ENCODE results near the gene ANKRD12.
A peak's percentile ranks its signal among the peaks of the same experiment; 100 is the strongest.

The ANKRD12 gene

GRCh38 chr18:9188359-9189231 lies 52.0 kb downstream of the ANKRD12 start:
- no peak for DNase-seq

DNA sequence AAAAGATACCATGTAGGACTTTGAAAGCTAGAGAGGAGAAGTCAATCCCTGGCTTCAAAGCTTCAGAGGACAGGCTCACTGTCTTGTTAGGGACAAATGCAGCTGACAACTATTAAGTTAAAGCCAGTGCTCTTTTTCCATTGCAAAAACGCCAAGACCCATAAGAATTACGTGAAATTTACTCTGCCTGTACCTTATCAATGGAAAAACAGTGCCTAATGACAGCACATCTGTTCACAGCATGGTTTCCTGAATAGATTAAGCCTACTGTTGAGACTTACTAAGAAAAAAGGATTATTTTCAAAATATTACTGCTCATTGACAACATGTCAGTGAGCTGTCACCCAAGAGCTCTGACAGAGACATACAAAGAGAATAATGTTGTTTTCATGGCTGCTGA lies 52.9 kb downstream of the ANKRD12 start:
- no peak for DNase-seq

- no peak for DNase-seq
Measured at GRCh38 chr18:9191658-9192256, 55.2 kb downstream of the ANKRD12 start.

DNA sequence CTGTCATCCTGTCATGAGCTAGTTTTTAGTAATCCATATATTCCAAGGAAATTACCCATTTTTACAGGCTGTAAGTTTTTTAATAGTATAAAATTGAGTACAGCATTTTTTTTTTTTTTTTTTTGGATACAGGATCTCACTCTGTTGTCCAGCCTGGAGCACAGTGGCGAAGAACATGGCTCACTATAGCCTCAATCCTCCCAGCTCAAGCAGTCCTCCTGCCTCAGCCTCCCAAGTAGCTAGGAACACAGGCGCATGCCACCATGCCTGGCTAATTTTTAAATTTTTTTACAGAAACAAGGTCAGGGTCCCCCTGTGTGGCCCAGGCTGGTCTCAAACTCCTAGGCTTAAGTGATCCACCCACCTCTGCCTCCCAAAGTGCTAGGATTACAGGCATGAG lies 56.5 kb downstream of the ANKRD12 start:
- no peak for DNase-seq

DNA sequence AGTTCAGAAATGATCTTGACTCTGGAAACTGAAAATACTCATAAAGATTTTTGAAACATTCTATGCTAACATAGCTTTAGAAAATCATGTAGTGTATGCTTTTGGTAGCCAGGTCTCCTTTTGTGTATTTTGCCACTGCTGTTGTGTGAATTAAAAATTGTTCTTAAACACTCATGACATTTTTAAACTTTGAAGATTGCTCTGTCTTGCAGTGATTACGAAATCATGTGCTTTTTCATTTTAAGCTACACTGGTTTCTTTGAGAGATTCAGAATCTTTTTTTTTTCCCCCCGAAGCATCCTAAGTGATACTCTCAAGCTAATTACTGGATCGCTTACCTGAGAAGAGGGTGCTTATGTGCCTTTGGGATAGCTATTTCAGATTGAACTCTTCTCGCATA lies 60.0 kb downstream of the ANKRD12 start:
- DNase-seq, result no peak

GRCh38 chr18:9199681-9200080 lies 63.1 kb downstream of the ANKRD12 start:
- DNase-seq, result no peak

DNA sequence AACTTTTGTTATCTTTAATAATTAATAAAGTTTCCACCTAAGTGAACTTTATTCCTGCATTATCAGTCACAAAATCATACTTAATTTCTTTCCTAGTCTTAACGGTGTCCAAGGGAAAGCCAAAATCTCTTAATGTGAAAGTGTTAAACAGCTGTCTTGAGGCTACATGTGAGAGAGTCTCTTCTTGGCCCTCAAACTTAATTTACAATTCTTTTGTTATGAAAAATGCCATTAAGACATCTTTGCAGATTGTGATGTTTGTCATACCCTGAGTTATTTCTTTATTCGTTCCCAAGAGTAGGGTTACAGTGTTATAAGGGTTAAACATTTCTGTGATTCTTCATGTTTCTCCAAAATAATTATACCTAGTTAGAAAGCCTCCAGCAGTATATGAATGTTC lies 64.6 kb downstream of the ANKRD12 start:
- no peak for DNase-seq

DNA sequence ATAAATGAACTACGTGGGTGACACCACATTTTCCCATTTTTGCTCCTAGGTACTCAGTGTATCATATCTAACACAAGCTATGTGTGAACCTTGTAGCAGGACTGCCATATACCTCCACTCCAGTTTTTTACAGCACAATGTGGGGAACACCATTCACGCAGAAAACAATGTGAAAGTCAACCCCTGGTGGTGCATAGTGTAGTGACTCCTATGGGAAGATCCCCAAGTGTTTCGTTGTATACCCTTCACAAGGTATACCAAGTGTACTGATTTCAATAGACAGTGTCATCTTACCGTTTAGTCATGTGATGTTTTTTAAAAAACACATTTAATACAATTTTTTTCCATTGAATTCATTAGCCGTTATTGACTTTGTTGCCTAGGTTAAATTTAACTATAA lies 68.1 kb downstream of the ANKRD12 start:
- no peak for DNase-seq

DNA sequence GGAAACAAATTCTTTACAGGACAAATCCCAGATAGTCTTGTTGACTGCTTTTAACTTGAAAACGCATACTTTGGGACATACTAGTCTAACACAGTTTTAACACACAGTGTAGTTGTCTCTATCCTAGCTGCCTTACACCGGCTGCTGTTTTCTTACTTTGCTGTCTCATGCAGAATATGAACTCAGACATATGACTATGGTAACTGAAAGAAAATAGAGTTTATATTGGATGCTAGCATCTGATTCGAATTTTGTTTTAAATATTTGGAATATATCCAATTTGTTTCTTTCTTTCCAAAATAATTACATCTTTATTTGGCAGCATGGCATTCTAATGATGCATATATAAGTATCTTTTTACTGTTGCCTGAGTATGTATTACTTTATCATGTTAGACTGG lies 69.8 kb downstream of the ANKRD12 start:
- DNase-seq, result no peak

GRCh38 chr18:9209279-9209678 lies 72.7 kb downstream of the ANKRD12 start:
- peak; percentile 35 to 76 for DNase-seq

DNA sequence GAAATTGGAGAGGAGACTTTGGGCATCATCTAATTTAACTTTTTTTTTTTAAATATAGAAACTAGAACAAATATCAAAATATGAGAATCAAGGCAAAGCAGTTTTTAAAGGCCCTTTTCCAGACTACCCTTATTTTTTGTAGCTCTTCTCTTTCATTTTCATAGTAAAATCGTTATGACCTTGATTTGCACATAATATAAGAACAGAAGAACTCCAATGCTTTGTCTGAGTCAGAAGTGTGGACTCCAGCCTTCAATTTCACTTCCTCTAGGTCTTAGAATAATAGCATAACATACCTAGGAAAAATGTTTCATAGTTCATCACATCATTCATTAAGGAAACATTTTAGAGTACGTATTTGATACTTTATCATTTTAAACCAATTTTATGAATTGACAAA lies 74.4 kb downstream of the ANKRD12 start:
- DNase-seq, result peak; percentile 19 to 40

DNA sequence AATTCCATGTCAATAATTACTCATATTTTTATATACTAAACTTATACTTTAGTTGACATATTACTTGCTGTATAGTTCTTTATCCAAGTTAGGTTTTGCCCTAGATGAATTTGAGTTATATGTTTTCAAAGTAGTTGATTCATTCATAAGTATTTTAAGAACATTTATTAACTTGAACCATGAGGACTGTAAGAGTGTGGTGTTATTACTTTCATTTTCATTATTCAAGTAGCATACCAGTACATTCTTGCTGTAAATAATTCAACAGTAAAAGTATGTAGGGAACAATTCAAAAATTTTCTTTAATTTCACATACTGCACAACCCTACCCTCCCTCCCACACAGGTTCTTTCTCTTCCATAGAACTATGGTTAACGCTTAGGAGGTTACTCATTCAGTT lies 75.4 kb downstream of the ANKRD12 start:
- no peak for DNase-seq

- DNase-seq, result no peak
Measured at GRCh38 chr18:9215221-9215933, 78.8 kb downstream of the ANKRD12 start.

DNA sequence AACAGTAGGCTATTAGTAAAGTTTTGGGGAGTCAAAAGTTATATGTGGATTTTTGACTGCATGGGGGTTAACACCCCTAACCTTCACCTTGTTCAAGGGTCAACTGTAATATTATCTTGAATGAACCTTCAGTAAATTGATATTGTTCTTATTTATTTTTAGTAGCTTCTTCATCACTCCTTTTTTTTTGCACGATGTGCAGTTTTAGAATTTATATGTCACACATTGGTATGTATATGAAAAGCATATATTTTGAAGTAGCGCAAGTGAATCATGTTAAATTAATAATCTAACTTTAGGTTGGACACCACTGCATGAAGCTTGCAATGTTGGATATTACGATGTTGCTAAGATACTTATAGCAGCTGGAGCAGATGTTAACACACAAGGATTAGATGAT lies 79.9 kb downstream of the ANKRD12 start:
- DNase-seq, result no peak

GRCh38 chr18:9217743-9218451 lies 81.3 kb downstream of the ANKRD12 start:
- no peak for DNase-seq

DNA sequence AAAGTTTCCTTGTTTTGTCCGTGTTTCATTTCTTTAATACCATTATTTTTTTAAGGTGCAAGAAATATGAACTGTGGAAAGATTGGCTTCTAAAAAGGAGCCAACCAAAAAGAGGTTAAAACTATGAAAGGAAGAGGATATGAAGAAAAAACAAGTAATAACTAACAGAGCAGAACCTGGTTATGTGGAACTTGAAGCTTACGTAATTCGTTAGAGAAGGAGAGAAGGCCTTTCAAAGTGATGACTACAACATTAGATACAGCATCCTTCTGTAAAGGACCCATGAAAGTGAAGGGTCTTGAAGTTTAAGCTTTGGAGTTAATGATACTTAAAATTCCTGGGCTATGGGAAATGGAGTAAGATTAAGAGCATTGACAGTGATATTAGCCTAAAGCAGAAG lies 84.5 kb downstream of the ANKRD12 start:
- no peak for DNase-seq

DNA sequence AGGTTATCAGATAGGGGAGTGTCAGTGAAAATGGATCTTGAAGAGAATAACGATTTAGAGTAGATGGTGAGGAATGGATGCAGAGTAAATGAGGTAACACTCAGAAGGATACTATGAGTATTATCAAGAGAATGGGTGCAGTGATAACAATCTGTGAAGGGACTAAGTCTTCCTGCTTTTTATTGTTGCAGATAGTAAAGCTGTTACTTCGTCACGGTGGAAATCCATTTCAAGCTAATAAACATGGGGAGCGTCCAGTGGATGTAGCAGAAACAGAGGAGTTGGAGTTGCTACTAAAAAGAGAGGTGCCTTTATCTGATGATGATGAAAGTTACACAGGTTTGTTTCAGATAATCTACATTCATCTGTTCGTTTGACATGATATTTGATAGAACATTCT lies 85.1 kb downstream of the ANKRD12 start:
- DNase-seq, result no peak

DNA sequence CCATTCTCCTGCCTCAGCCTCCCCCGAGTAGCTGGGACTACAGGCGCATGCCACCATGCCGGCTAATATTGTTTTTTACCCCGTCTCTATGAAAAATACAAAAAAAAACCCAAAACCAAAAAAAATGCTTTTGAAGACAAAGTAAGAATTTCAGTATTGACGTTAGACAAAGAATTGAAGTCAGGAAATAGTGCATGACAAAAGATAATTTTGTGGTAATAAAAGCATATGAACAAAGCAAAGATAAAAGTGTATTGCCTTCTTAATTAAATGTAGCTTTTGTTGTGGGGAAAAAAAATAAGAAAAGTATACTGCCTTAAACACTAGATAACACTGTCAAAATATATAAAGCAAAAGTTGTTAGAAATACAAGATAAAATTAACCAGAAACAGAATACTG lies 86.8 kb downstream of the ANKRD12 start:
- no peak for DNase-seq

DNA sequence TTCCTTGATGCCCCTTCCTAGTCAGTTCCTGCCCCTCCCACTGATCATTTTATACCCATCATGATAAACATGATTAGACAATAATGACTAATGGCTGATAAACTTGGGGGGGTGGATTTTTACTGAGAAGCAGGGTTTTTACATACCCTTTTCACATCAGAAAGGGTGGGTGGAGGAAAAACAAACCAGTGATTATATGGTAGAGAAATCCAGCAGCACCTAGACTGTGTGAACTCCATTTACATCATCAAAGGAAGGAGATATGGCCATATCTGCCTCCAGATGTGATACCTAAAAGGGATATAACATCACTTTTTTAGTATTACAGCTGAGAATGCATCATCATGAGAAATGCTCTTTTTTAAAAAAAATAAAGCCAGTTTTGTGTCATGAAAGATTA lies 89.9 kb downstream of the ANKRD12 start:
- no peak for DNase-seq

DNA sequence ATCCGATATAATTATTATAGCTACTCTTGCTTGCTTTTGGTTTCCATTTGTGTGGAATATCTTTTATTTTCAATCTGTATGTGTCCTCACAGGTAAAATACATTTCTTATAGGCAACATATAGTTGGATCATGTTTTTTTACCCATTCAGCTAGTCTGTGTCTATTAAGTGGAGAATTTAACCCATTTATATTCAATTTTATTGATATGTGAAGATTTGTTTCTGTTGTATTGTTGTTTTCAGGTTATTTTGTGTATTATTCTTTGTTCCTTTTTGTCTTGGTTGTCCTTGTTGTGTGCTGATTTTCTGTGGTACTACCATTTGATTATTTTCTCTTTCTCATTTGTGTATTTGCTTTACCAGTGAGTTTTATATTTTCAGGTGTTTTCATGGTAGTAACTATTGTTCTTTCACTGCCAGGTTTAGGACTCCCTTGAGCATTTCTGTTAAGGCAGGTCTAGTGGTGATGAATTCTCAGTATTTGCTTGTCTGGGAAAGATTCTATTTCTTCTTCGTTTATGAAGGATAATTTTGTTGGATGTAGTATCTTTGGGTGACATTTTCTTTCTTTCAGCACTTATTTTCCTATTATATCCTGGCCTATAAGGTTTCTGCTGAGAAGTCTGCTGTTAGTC lies 95.4 kb downstream of the ANKRD12 start:
- DNase-seq, result no peak

DNA sequence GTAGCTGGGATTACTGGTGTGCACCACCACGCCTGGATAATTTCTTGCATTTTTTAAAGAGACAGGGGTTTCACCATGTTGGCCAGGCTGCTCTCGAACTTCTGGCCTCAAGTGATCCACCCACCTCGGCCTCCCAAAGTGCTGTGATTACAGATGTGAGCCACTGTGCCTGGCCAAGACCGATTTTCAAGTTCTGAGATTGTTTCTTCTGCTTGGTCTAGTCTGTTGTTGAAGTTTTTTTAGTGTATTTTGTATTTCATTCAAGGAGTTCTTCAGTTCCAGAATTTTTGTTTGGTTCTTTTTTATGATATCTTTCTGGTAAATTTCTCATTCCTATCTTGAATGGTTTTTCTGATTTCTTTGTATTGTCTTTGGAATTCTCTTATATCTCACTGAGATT lies 96.4 kb downstream of the ANKRD12 start:
- DNase-seq, result no peak

DNA sequence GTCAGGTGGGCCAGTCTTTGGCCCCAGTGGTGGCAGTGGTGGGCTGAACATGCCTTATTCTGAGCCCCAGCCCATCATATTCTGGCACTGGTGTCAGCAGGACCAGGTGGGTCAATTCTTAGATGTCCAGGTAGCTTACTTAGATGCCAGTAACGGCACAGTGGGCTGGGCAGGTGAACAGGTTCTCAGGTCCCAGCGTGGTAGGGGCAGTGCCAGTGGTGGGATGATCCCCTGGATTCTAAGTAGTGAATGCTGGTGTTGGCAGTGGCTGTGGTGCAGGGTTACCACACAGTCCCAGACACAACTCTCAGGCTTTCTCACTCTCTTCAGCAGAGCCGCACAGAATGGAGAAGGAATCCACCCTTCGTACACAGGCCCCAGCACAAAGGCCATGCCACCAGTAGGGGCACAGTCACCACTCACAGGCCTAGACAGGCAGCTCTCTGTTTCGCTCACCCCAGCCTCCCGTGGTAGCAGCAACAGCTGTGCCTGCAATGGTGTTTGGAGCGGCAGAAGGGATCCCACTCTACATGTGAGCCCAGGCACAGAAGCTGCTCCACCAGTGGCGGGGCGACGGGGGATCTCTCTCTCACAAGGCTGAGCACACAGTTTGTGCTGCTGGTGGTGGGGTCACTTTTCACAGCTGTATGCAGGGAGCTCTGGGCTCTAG lies 97.3 kb downstream of the ANKRD12 start:
- DNase-seq, result no peak

Measured in inflammatory macrophage (primary cell).